ENCODE data around the gene TRPV6. TPM values are rescaled to one million over a fixed set of nuclear protein-coding genes. Genes with fewer than 3 reads are reported as not detected.

The TRPV6 gene
- total and polyA plus RNA-seq, 8 donors = 1.1 to 8.5 (median 6.5) TPM

DNA sequence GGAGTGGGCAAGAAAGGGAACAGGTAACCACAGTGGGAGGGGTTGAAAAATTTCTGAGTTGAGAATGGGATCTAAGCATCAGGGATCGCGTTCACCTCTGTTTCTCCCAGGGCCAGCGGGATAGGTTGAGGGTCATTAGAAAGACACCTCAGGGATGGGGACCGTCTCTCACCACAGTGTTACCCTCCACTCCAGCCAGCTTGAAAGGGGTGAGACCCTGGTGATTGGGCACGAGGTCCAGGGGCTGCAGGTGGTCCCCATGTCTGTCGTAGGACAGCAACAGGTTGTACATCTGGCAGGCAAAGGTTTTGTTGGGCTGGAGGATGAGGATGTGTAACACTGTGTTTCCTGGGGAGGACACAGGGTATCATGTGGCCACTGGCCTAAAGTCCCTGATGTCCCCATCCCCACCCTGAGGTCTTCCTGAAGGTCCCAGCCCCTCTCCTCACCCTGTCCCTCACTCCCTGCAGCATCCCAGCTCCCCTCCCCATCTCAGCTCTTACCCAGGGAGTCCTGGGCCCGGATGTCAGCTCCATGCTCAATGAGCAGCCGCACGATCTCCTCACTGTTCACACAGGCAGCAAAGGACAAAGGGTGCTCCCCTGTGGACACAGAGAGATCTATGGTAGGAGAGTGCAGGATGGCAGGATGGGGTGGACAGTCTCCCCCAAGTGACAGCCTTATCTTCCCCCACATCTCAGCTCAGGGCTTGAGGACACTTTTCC, 9.1 kb downstream of the TRPV6 start:
- Histone ChIP-seq H3K27ac (no peak overlapping the region), H3K4me1 (no peaks in the 10 kb centered on the region), H3K36me3 (no peaks in the 10 kb centered on the region), H3K9me3 (no peaks in the 10 kb centered on the region), H3K27me3 (peaks cover 0 to 18% of the 10 kb centered on the region in 2 donors), H3K4me3 (no peak overlapping the region)
- intact Hi-C loops (cut with DNase I) = no loop called here
- DNase-seq = peak in 1 of 4 donors; percentile 17
- ATAC-seq = no peak
- TF ChIP-seq, protein P1, sequence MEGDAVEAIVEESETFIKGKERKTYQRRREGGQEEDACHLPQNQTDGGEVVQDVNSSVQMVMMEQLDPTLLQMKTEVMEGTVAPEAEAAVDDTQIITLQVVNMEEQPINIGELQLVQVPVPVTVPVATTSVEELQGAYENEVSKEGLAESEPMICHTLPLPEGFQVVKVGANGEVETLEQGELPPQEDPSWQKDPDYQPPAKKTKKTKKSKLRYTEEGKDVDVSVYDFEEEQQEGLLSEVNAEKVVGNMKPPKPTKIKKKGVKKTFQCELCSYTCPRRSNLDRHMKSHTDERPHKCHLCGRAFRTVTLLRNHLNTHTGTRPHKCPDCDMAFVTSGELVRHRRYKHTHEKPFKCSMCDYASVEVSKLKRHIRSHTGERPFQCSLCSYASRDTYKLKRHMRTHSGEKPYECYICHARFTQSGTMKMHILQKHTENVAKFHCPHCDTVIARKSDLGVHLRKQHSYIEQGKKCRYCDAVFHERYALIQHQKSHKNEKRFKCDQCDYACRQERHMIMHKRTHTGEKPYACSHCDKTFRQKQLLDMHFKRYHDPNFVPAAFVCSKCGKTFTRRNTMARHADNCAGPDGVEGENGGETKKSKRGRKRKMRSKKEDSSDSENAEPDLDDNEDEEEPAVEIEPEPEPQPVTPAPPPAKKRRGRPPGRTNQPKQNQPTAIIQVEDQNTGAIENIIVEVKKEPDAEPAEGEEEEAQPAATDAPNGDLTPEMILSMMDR (IDR thresholded peaks at IDR 0.05) = no peak

DNA sequence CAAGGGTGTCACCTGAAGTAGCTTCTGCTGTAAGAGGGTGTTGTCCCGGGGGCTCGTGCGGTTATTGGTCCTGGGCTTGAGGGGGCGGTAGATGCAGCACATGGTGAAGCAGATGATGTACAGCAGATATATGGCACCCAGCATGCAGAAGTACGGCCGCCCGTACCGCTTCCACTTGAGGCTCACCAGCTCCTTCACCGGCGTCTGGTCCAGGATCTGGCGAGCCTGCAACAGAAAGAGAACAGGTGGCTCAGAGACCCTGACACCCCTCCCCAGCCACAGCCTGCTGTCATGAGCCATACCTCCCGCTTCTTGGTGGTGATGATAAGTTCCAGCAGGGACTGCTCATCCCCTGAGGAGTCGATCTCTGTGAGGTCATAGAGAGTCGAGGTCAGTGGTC, 10.1 kb downstream of the TRPV6 start:
- Histone ChIP-seq H3K27ac (no peak overlapping the region), H3K9me3 (no peaks in the 10 kb centered on the region), H3K4me1 (no peaks in the 10 kb centered on the region), H3K27me3 (peaks cover 0 to 10% of the 10 kb centered on the region in 2 donors), H3K36me3 (no peaks in the 10 kb centered on the region), H3K4me3 (no peak overlapping the region)
- no peak for ATAC-seq
- TF ChIP-seq, protein P1 (IDR thresholded peaks at IDR 0.05) = no peak
- peak in 2 of 4 donors; percentile 19 to 50 for DNase-seq
- intact Hi-C loops (cut with DNase I) = no loop called here

DNA sequence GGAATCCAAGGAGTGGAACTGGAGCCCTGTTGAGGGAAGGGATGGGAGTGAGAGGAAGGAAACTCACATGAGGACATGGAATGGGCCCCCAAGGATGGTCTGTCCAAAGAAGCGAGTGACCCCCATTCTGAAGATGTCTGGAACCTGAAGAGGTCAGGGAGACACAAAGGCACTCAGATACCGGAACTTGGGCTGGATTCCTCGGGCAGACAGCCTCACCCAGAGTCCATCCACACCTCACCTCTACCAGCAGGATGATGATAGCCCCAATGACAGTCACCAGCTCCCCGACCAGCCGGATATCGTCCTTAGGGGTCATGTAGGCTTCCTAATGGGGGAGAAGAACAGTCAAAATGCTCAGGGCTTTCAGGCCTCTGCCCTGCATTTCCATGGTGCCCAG, 10.7 kb downstream of the TRPV6 start:
- no peaks in the 10 kb centered on the region for H3K9me3 ChIP-seq
- intact Hi-C loops (cut with DNase I) = no loop called here
- ATAC-seq (no peak), DNase-seq (no peak)
- TF ChIP-seq, protein P1 (IDR thresholded peaks at IDR 0.05) = no peak
- no peak overlapping the region for H3K27ac ChIP-seq
- peaks cover 0 to 5% of the 10 kb centered on the region in 2 donors for H3K27me3 ChIP-seq
- H3K36me3 ChIP-seq = no peaks in the 10 kb centered on the region
- H3K4me1 ChIP-seq = no peaks in the 10 kb centered on the region
- H3K4me3 ChIP-seq = no peak overlapping the region

DNA sequence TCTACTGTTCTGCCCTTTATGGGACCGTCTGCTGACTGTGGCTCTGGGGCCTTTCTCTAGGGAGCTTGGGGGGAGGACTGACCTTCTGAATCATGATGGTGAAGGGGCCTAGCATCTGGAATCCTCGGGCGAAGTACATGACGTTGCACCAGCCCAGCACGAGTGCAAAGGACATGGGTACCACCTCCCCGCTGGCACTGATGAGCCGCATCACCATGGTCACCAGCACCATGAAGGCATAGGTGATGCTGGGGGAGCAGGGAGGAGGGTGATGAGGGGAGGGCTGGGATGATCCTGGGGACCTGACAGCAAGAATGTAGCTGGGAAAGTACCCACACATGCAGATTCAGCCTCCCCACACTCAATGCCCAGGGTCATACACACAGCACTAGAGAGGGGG, 11.1 kb downstream of the TRPV6 start:
- Histone ChIP-seq H3K4me3 (no peak overlapping the region), H3K27me3 (peaks cover 0 to 1% of the 10 kb centered on the region in 2 donors), H3K4me1 (no peaks in the 10 kb centered on the region), H3K27ac (no peak overlapping the region), H3K36me3 (no peaks in the 10 kb centered on the region), H3K9me3 (no peaks in the 10 kb centered on the region)
- TF ChIP-seq, protein P1 (IDR thresholded peaks at IDR 0.05) = no peak
- DNase-seq = peak in 1 of 4 donors; percentile 28
- no peak for ATAC-seq
- intact Hi-C loops (cut with DNase I) = no loop called here

DNA sequence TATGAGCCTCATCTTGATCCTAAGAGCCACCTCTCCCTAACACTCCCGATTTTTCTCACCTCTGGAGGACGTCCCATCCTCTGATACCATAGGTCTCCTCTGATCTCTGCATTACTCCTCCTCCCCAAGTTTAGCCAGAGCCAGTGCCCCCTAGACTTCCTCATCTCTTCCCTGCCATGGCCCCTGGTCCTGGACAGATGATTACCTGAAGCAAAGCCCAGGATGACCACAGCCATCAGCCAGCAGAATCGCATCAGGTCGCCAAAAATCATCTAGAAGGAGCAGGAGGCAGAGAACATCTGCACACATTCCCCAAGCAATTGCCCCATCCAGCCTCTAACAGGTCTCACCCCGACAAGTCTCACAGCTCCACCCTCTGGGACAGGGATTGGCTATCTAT, 11.7 kb downstream of the TRPV6 start:
- Histone ChIP-seq H3K4me3 (no peak overlapping the region), H3K36me3 (no peaks in the 10 kb centered on the region), H3K27ac (no peak overlapping the region), H3K27me3 (no peaks in the 10 kb centered on the region), H3K9me3 (no peaks in the 10 kb centered on the region), H3K4me1 (no peaks in the 10 kb centered on the region)
- ATAC-seq (no peak), DNase-seq (no peak)
- intact Hi-C loops (cut with DNase I) = no loop called here
- TF ChIP-seq, protein P1 (IDR thresholded peaks at IDR 0.05) = no peak

Data from left lung (tissue), 10 donors.